Measurements from ENCODE around the gene PMVK. TPM values are rescaled to one million over a fixed set of nuclear protein-coding genes. Genes with fewer than 3 reads are reported as not detected.

Gene PMVK
- total RNA-seq, 1 donor from 2014 or later, result 31.2 TPM

- no peak for DNase-seq (ENCODE audit: low spot score)
Measured at GRCh38 chr1:154967331-154967950, 30.9 kb upstream of the PMVK start.

GRCh38 chr1:154966111-154966510 lies 29.6 kb upstream of the PMVK start:
- no peak for DNase-seq (ENCODE audit: low spot score)

DNA sequence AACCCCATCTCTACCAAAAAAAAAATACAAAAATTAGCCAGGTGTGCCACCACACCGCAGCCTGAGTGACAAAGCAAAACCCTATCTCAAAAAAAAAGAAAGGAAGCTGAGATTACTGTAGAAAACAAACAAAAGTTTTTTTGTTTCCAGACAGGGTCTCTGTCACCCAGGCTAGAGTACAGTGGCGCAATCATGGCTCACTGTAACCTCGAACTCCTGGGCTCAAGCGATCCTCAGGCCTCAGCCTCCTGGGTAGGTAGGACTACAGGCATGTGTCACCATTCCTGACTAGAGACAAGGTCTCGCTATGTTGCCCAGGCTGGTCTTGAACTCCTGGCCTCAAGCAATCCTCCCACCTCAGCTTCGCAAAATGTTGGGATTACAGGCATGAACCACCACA lies 27.8 kb upstream of the PMVK start:
- DNase-seq (ENCODE audit: low spot score), result no peak

- no peak for DNase-seq (ENCODE audit: low spot score)
Measured at GRCh38 chr1:154963643-154964042, 27.1 kb upstream of the PMVK start.

- no peak for DNase-seq (ENCODE audit: low spot score)
Measured at GRCh38 chr1:154962795-154963330, 26.3 kb upstream of the PMVK start.

DNA sequence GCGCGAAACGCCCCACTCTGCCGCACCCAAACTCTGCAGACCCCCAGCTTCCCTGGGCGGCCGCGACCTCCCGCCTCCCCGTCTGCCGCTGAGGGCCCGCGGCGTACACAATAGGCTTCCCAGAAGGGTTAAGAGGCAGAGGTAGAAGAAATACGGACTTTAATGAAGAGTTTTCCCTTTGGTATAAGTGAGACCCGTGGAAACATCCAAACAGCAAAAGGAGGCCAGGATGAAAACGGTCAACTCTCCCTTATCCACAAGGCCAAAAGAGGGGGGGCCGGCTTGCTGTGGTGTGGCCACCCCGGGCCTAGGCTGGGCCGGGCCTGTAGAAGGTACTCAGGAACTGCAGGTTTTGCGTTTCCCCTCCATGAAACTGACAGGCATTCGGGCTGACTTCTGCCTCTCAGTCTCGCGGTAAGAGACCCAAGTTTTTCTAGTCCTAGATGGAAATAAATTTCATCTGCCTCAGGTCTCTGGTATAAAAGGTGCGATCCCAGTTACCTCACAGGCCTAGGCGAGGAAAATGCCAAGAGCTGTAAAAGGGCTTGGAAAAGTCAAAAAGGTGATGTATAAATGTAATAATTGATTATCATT lies 25.7 kb upstream of the PMVK start:
- DNase-seq (ENCODE audit: low spot score), result no peak

- peak; percentile 96 for DNase-seq (ENCODE audit: low spot score)
Measured at GRCh38 chr1:154961207-154962155, 25.0 kb upstream of the PMVK start, which contains the start of gene PYGO2. TSS of gene PYGO2 (minus strand) at chr1:154961782. CDS start at chr1:154961576, 206 bp downstream.

DNA sequence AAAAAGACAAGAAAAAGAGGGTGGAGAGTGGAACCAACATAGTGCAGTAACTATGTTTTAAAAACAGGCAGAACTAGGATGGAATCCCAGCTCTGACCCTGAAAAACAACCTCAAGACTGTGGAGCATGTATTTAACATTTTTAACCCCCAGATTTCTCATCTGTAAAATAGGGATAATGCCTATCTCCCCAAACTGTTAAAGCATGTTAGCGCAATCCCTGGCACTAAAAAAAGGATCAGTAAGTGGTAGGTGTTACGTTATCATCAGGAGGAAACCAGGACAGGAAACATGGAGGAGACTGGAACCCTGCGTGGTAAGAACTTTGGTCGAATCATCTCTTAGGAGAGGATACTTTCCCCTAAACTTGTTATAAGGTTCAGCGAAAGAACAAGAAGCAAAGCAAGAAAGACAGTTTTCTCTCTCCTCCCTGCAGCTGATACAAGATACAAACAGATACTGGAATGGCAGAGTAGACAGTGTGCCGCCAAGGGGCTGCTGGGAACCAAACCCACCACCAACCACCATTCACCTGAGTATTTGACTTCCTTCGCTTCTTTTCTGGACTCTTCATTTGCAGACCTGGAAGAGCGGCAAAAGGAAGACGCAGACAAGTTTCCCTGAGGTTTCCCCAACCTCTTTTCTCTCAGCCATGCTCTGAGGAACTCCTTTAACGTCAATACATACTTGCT lies 24.1 kb upstream of the PMVK start:
- DNase-seq (ENCODE audit: low spot score), result no peak

- no peak for DNase-seq (ENCODE audit: low spot score)
Measured at GRCh38 chr1:154959426-154959780, 22.9 kb upstream of the PMVK start.

- DNase-seq (ENCODE audit: low spot score), result no peak
Measured at GRCh38 chr1:154958681-154959425, 22.3 kb upstream of the PMVK start.

DNA sequence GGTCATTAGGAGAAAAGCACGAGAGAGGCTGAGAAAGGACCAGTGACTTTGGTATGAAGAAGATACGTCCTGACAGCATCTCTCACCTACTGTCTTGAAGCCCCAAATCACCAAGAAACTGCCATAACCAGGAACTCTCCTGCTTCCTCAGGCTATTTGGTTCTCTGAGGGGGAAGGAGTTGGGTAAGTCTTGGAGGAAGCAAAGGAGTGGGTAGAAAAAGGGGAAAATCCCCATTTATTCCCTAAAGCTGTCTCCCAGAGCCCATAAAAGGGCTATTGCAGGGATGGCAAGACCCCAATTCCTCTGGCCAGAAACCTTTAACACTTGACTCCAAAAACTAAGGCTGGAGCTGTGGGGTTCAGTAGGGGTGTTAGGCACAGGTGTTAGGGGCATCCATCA lies 21.5 kb upstream of the PMVK start:
- no peak for DNase-seq (ENCODE audit: low spot score)

GRCh38 chr1:154957091-154957657 lies 20.7 kb upstream of the PMVK start:
- DNase-seq (ENCODE audit: low spot score), result no peak

DNA sequence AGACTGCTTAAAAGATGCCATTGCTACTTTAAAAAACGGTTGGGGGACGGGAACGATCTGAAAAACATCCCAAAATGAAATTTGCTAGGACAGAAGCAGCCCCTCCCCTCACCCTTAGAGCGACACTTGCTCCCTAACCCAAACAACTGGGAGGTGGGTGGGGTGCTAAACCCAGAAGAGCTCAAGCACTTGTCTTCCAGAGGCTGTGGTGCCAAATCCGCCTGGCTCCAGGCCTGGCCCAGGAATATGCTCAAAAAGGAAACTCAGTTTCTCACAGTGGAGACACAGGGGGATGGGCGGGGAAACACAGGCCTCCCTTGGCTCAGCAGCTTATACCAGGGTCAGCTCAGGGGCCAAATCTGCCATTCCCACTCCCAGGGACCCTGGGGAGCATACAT lies 20.0 kb upstream of the PMVK start:
- no peak for DNase-seq (ENCODE audit: low spot score)

DNA sequence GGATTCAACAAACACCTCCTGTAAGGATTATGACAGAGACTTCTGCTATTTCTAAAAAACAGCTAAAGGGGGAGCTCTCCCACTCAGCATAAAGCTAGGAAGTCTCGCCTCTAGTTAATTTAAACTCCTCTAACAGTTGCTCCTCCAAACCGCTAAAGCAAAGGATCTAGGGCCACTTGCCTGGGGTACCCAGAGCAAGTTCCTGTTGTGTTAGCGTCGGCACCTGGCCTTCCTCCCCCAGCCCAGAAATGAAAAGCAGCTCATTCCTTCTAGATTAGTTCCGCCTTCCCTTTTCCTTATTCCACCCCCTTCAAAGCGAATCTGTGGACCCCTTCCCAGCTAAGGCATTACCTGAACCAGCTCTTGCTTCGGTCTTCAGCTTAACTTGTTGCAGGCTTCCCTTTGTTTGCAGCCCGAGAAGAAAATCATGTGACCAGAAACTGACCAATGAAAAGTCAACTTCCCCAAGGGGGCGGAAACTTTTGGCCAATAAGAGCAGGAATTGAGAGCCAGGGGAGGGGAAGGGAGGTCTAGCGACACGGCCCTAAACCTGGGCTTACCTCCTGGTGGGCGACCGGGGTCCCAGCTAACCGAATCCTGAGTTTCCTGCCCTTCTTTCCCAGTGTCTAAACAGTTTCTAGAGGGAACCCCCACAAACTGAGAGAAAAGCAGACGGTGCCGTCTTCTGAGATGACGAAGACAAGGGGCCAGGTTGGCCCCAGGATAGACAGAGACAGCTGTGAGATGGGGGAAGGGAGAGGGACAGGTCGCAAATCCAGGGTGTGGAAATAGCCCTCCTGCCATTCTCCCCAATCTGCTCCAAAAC lies 19.4 kb upstream of the PMVK start, which contains the start of gene PBXIP1:
TSS of gene PBXIP1 (minus strand) at position 382 of the 826 bp plus-strand sequence. CDS start 2,378 bp downstream, outside the sequence.
- no peak for DNase-seq (ENCODE audit: low spot score)

GRCh38 chr1:154955039-154955717 lies 18.7 kb upstream of the PMVK start:
- no peak for DNase-seq (ENCODE audit: low spot score)

DNA sequence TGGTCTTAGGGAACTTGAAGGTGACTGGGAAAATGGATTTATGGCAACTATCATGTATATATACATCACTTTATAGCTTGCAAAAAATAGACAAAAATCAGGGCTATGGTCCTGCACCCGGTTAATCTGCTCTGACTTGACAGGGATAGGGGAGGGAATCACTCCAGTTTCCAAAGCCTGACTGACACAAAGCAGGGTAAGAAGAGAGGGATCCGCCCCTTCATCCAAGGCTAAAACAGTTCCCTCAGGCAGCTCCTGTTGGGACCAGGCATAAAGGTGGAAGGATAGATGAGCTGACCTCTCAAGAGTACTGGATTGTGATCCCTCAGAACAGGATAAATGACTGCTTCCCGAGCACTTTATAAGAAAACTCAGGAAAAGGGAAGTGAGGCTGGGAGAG lies 18.0 kb upstream of the PMVK start:
- DNase-seq (ENCODE audit: low spot score), result no peak

DNA sequence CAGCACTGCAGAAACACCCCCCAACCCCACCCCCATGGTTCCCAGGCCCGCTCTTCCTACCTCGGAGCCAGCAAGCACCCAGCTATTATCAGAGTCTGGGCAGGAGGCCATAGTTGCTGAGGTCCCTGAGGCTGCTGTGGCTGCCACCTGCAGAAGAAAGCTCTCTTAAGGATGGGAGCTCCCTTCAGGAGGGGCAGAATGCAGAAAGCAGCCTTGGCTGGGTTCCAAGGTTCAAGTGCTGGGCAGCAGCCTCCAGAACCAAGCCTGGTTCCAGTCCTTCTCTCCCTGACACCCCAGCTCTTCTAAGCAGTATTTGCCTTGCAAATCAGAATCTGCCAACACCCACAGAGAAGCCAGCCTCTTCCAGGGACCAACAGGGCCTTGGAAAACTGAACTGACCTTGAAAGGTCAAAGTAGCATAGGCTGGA lies 17.1 kb upstream of the PMVK start:
- no peak for DNase-seq (ENCODE audit: low spot score)

GRCh38 chr1:154952664-154953063 lies 16.1 kb upstream of the PMVK start:
- no peak for DNase-seq (ENCODE audit: low spot score)

All from mesenteric fat pad (tissue), 1 donor.